GM12874 (cell line): ENCODE data around the gene CPLANE1.

ENCODE experiments used
- CTCF ChIP-seq: IDR thresholded peaks from 2 replicates; pipeline ENCODE4 v1.5.1; 2011; ENCODE audit warnings: low read depth, mild to moderate bottlenecking, control low read depth, low read length, moderate library complexity; ENCODE audit not compliant: insufficient read depth

The CPLANE1 gene

DNA sequence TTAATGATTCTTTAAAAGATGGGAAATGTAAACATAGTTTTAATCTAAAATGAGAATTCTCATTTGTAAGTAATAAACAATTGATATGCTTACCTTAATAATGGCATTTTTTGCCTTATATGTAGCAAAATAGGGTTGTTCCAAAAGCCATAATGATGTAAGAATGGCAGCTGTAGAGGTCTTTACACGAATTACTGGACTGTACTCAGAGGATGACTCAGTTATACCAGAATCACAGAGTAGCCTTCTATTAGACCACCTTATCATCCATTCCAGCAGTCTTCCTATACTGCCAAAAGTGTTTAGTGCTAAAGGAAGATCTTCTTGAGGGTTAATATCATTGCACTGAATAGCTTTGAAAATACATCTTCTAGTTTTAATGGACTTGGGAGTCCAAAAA is 66.5 kb downstream of the CPLANE1 start:
- TF ChIP-seq CTCF = no peak

DNA sequence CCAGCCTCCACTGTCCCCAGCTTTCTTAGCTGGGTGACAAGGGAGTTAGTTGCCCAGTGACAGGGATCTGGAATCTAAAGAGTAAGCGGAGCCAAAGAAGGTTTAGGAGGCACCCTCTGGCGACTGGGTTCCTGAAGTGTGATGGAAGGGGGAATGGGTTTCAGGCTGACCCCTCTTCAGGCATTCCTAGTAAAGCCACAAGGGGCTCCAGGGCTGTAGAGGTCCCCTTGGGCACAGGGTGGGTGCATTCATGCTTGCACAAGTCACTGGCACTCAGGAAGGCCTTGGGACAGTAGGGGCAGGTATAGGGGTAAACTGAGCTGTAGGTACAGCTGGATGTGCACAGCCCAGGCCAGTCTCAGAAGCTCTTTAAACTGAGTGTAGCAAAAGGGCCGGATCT is 74.2 kb downstream of the CPLANE1 start:
- no peak for TF ChIP-seq CTCF

DNA sequence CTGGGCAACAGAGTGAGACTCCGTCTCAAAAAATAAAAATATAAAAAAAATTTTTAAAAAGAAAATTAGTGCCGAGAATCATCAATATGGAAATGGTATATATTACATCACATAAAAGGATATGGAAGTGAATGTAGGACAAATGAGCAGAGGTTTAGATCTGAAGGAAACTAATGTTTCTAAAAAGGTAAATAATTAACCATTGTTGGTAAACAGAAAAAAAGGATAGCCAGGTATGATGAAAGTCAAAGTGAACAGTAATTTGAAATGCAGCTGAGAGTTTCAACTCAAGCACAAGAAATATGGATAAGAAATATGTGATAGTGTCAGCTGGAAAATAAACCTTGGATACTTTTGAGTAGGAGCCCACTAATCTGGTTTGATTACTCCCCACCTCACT is 76.2 kb downstream of the CPLANE1 start:
- TF ChIP-seq CTCF = no peak

GRCh38 chr5:37170856-37171255 is 78.3 kb downstream of the CPLANE1 start:
- no peak for TF ChIP-seq CTCF

DNA sequence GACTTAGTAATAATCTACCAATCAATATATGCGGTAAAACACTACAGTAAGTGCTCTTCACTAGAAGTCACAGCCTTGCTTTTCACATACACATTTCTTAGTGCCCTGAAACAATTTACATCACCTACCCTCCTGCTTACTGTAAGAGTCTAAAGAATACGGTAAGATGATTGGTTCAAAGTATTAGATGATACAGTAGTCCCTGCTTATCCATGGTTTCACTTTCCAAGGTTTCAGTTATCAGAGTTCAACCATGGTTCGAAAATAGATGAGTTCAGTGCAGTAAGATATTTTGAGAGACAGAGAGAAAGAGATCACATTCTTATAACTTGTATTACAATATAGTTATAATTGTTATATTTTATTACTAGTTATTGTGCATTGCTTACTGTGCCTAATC is 83.0 kb downstream of the CPLANE1 start:
- TF ChIP-seq CTCF = no peak

DNA sequence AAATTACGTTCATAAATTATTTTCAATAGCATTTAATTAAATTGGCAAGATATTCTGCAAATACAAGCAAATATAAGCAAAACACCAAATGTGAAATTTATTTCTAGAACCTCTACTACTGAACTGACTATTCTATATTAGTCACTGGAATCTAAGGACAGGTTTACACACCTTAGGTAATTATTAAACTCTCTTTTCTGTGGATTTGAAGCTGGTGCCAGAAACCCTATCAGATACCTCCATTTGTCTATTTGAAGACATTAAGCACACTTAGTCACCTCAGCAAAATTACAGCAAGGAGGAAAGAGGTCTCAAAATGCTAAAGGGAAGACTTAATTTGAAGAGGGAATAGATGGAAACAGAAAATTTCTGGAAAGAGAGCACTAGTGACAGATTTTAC is 83.4 kb downstream of the CPLANE1 start:
- TF ChIP-seq CTCF = no peak

- TF ChIP-seq CTCF = no peak
These were observed 95.5 kb downstream of the CPLANE1 start for GRCh38 chr5:37153661-37154060.

DNA sequence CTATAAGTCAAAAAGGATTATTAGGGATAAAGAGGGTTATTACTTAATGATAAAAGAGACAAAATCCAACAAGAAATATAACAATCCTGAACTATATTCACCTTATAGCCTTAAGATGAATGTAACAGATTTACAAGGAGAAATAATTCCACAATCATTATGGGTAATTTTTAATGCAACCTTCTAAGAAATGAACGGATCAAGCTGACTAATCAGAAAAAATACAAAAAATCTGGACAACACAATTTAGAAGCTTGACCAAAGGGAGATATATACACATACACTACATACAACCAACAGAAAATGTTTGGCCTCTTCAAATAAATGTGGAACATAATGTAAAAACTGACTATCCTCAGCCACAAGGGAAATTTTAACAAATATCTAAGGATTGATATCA is 102.3 kb downstream of the CPLANE1 start:
- no peak for TF ChIP-seq CTCF
